GM23338 (cell line): Measurements from ENCODE around the gene MARS2. TPM values are rescaled to one million over a fixed set of nuclear protein-coding genes. Genes with fewer than 3 reads are reported as not detected.
"Not testable (repeated sequence)": the region's sequence is repeated elsewhere in the genome, so short reads cannot be mapped to it uniquely, and the experiment has no call there.

Experiments
- ATAC-seq: fragments of 200-7000 bp; cut with Tn5 transposase; 3 replicates; pipeline ENCODE4 v1.9.1; 2020
- DNase-seq: peaks from one replicate; pipeline ENCODE4 v3.0.0-alpha.2; 2015; ENCODE audit warnings: low spot score
- H2AFZ ChIP-seq: fragments of 200-600 bp; sonication (generic); 2 replicates; pipeline ENCODE4 v1.8.0; 2016; ENCODE audit warnings: antibody characterized with exemption, mild to moderate bottlenecking, moderate library complexity
- H3F3A ChIP-seq: fragments of 200-600 bp; sonication (generic); replicated peaks from 2 replicates; pipeline ENCODE4 v1.8.0; 2017; ENCODE audit warnings: antibody characterized with exemption, mixed run types, low read depth
- H3K27ac ChIP-seq: fragments of 200-600 bp; sonication (generic); 2 replicates; pipeline ENCODE4 v1.6.1; 2016; ENCODE audit warnings: low read depth
- H3K27me3 ChIP-seq: fragments of 200-600 bp; sonication (generic); 2 replicates; pipeline ENCODE4 v1.8.0; 2016; ENCODE audit warnings: mild to moderate bottlenecking, mixed run types, moderate library complexity; ENCODE audit not compliant: insufficient read depth
- H3K36me3 ChIP-seq: fragments of 200-600 bp; sonication (generic); 2 replicates; pipeline ENCODE4 v1.8.0; 2016; ENCODE audit warnings: mild to moderate bottlenecking; ENCODE audit not compliant: insufficient read depth
- H3K4me1 ChIP-seq: fragments of 200-600 bp; sonication (generic); 2 replicates; pipeline ENCODE4 v1.8.0; 2016; ENCODE audit warnings: mild to moderate bottlenecking, moderate library complexity; ENCODE audit not compliant: insufficient read depth
- H3K4me2 ChIP-seq: fragments of 200-600 bp; sonication (generic); 2 replicates; pipeline ENCODE4 v1.7.1; 2017; ENCODE audit warnings: mixed run types
- H3K4me3 ChIP-seq: fragments of 200-600 bp; sonication (generic); 2 replicates; pipeline ENCODE4 v1.6.1; 2016; ENCODE audit warnings: mixed run types
- H3K79me2 ChIP-seq: fragments of 200-600 bp; sonication (generic); replicated peaks from 2 replicates; pipeline ENCODE4 v1.8.0; 2017; ENCODE audit warnings: mild to moderate bottlenecking; ENCODE audit not compliant: insufficient read depth
- H3K9me2 ChIP-seq: fragments of 200-600 bp; sonication (generic); 2 replicates; pipeline ENCODE4 v1.8.0; 2017; ENCODE audit not compliant: insufficient read depth
- H4K20me1 ChIP-seq: fragments of 200-600 bp; sonication (generic); replicated peaks from 2 replicates; pipeline ENCODE4 v1.8.0; 2017; ENCODE audit warnings: mild to moderate bottlenecking; ENCODE audit not compliant: insufficient read depth
- H3K27ac Mint-ChIP-seq: 2 replicates; pipeline ENCODE4 v1.8.0; 2020; ENCODE audit warnings: inconsistent platforms, mild to moderate bottlenecking, moderate library complexity, mixed read lengths
- H3K27me3 Mint-ChIP-seq: 3 replicates; pipeline ENCODE4 v1.8.0; 2022; ENCODE audit warnings: low read depth, mild to moderate bottlenecking, moderate library complexity, mixed read lengths, inconsistent platforms; ENCODE audit not compliant: insufficient read depth, poor library complexity
- H3K36me3 Mint-ChIP-seq: 3 replicates; pipeline ENCODE4 v1.8.0; 2021; ENCODE audit warnings: low read depth, mild to moderate bottlenecking, inconsistent platforms, moderate library complexity, mixed read lengths
- H3K4me1 Mint-ChIP-seq: 3 replicates; pipeline ENCODE4 v1.8.0; 2020; ENCODE audit warnings: mild to moderate bottlenecking, inconsistent platforms, mixed read lengths
- H3K4me3 Mint-ChIP-seq: 3 replicates; pipeline ENCODE4 v1.8.0; 2021; ENCODE audit warnings: moderate library complexity, mild to moderate bottlenecking, inconsistent platforms, mixed read lengths
- H3K9me3 Mint-ChIP-seq: 3 replicates; pipeline ENCODE4 v1.8.0; 2020; ENCODE audit warnings: moderate library complexity, mild to moderate bottlenecking, inconsistent platforms, mixed read lengths
- CTCF ChIP-seq, 2 experiments: fragments of 200-600 bp in 1 of 2; sonication (generic) in 1 of 2; conservative IDR thresholded peaks; 2 replicates each; pipeline versions ENCODE4 v1.5.1 to v1.6.1; 2016 to 2017; ENCODE audit warnings: antibody characterized with exemption in 2 of 2, low read depth in 2 of 2, mild to moderate bottlenecking in 2 of 2, moderate library complexity in 1 of 2
- EZH2phosphoT487 ChIP-seq: fragments of 200-600 bp; sonication (generic); IDR thresholded peaks from one replicate; pipeline ENCODE4 v1.8.1; 2018; ENCODE audit warnings: antibody characterized with exemption; ENCODE audit not compliant: unreplicated experiment
- ZNF462 ChIP-seq: fragments of 250-450 bp; sonication (Bioruptor Pico); IDR thresholded peaks from 2 replicates; pipeline ENCODE4 v1.5.0; 2020; ENCODE audit warnings: mild to moderate bottlenecking, moderate library complexity
- polyA plus RNA-seq: library from polyadenylated mRNA; unstranded; fragments of >200 nt; fragmentation: Nextera tagmentation; extraction: Ambion mirVana; gene quantifications from 2 replicates; pipeline ENCODE4 v1.2.1, GENCODE V29; 2016
- total RNA-seq: library from RNA; depleted of rRNA; stranded (reverse); fragments of >200 nt; shearing (Covaris generic); gene quantifications from 2 replicates; pipeline ENCODE4 v1.2.3, GENCODE V29; 2014

The MARS2 gene
- total and polyA plus RNA-seq, 2 experiments from 2014 or later, result 13.7 to 48.2 TPM

GRCh38 chr2:197695971-197696370 lies 9.2 kb upstream of the MARS2 start:
- H3K4me1 ChIP-seq, H3K4me3 Mint-ChIP-seq, H3K27me3 Mint-ChIP-seq, H4K20me1 ChIP-seq, H3K9me2 ChIP-seq, H3F3A ChIP-seq, DNase-seq, ATAC-seq, H3K4me3 ChIP-seq, H3K4me2 ChIP-seq, H3K27me3 ChIP-seq, H2AFZ ChIP-seq, H3K27ac Mint-ChIP-seq, H3K36me3 ChIP-seq, H3K27ac ChIP-seq, H3K4me1 Mint-ChIP-seq: not testable (repeated sequence)
- peaks cover 15% of the 10 kb centered on the region; the same call in 1 of the 2 replicates for H3K79me2 ChIP-seq
- peaks cover 37% of the 10 kb centered on the region for H3K36me3 Mint-ChIP-seq
- peaks cover 40% of the 10 kb centered on the region for H3K9me3 Mint-ChIP-seq

GRCh38 chr2:197696571-197696970 lies 8.6 kb upstream of the MARS2 start:
- H3K9me2 ChIP-seq, ATAC-seq, H3K4me1 ChIP-seq, H3F3A ChIP-seq, H3K4me2 ChIP-seq, H4K20me1 ChIP-seq, H3K36me3 ChIP-seq, H2AFZ ChIP-seq, H3K27me3 ChIP-seq, H3K27ac ChIP-seq, DNase-seq, H3K4me1 Mint-ChIP-seq, H3K27me3 Mint-ChIP-seq, H3K27ac Mint-ChIP-seq, H3K4me3 ChIP-seq, H3K4me3 Mint-ChIP-seq: not testable (repeated sequence)
- Mint-ChIP-seq H3K36me3 (peaks cover 37% of the 10 kb centered on the region), H3K9me3 (peaks cover 40% of the 10 kb centered on the region)
- H3K79me2 ChIP-seq, result peaks cover 15% of the 10 kb centered on the region; the same call in 1 of the 2 replicates

GRCh38 chr2:197699724-197700123 lies 5.4 kb upstream of the MARS2 start:
- H2AFZ ChIP-seq, H3K4me1 Mint-ChIP-seq, H3K36me3 ChIP-seq, H3K4me2 ChIP-seq, H3K4me1 ChIP-seq, H3K27me3 ChIP-seq, H3K27me3 Mint-ChIP-seq, ATAC-seq, H3K9me2 ChIP-seq, DNase-seq, H4K20me1 ChIP-seq, H3K4me3 Mint-ChIP-seq, H3F3A ChIP-seq, H3K4me3 ChIP-seq, H3K79me2 ChIP-seq, H3K27ac ChIP-seq: not testable (repeated sequence)
- H3K27ac Mint-ChIP-seq, result peak overlapping the region; percentile 26; the same call in 1 of the 2 replicates
- H3K9me3 Mint-ChIP-seq, result peaks cover 26% of the 10 kb centered on the region
- peaks cover 27% of the 10 kb centered on the region for H3K36me3 Mint-ChIP-seq

GRCh38 chr2:197700960-197701359 lies 4.2 kb upstream of the MARS2 start:
- Mint-ChIP-seq H3K9me3 (peaks cover 21% of the 10 kb centered on the region), H3K36me3 (peaks cover 22% of the 10 kb centered on the region), H3K27me3 (peaks cover 10% of the 10 kb centered on the region), H3K27ac (no peak overlapping the region), H3K4me3 (no peak overlapping the region), H3K4me1 (peaks cover 8% of the 10 kb centered on the region)
- no peak overlapping the region for H2AFZ ChIP-seq
- no peak overlapping the region for H3K27ac ChIP-seq
- peaks cover 5% of the 10 kb centered on the region; the same call in 1 of the 2 replicates for H3K36me3 ChIP-seq
- TF ChIP-seq EZH2phosphoT487 (no peak), ZNF462 (no peak), CTCF (conservative IDR thresholded peaks at IDR 0.05; ENCODE audit: low read depth in 2 of 2) (no peak)
- no peak overlapping the region for H3K4me2 ChIP-seq
- ATAC-seq, result no peak
- H3K27me3 ChIP-seq, result no peaks in the 10 kb centered on the region
- DNase-seq, result peak; percentile 14
- H3K4me1 ChIP-seq, result peaks cover 9% of the 10 kb centered on the region; the same call in 1 of the 2 replicates
- H3F3A ChIP-seq, result no peaks in the 10 kb centered on the region
- H3K79me2 ChIP-seq, result peaks cover 10% of the 10 kb centered on the region
- no peak overlapping the region for H3K4me3 ChIP-seq
- no peaks in the 10 kb centered on the region for H4K20me1 ChIP-seq
- no peaks in the 10 kb centered on the region for H3K9me2 ChIP-seq
